ENCODE results near the gene CUX1. TPM values are rescaled to one million over a fixed set of nuclear protein-coding genes. Genes with fewer than 3 reads are reported as not detected.
A peak's percentile ranks its signal among the peaks of the same experiment; 100 is the strongest.

Gene CUX1
- total and polyA plus RNA-seq, 2 of the 13 experiments (the other 11 are each of a cell fraction or from before 2014, with no cell fraction given), result 13.7 to 14.9 TPM

GRCh38 chr7:101882595-101883564 lies 65.5 kb downstream of the CUX1 start (continued):
- TF ChIP-seq ARID3A (IDR thresholded peaks at IDR 0.05; ENCODE audit: low read depth, low read length), result peak; percentile 92
- TF ChIP-seq ZMYM3 (CRISPR knock-in tag; IDR thresholded peaks at IDR 0.05), result peak; percentile 21; the same call in 1 of the 2 replicates
- TF ChIP-seq ZBTB43 (CRISPR knock-in tag; conservative IDR thresholded peaks at IDR 0.05), result 0 out of 2 replicates have a peak, but pooled peaks have one; percentile 15
- TF ChIP-seq TFAP4 (IDR thresholded peaks at IDR 0.05; ENCODE audit: borderline replicate concordance, low read depth), result peak; percentile 36; the same call in 1 of the 2 replicates
- TF ChIP-seq GABPB1 (CRISPR knock-in tag; IDR thresholded peaks at IDR 0.05), result peak; percentile 17; the same call in 1 of the 2 replicates
- TF ChIP-seq LCORL (IDR thresholded peaks at IDR 0.05), result peak; percentile 38; the same call in 1 of the 2 replicates
- peak; percentile 86 for TF ChIP-seq LCORL (CRISPR knock-in tag; IDR thresholded peaks at IDR 0.05)
- TF ChIP-seq PCBP1 (IDR thresholded peaks at IDR 0.05; ENCODE audit: borderline replicate concordance, low read depth, low read length), result no peak
- 0 out of 2 replicates have a peak, but pooled peaks have one; percentile 34 for TF ChIP-seq ZBTB26 (CRISPR knock-in tag; IDR thresholded peaks at IDR 0.05; ENCODE audit: borderline replicate concordance)
- 0 out of 2 replicates have a peak, but pooled peaks have one; percentile 3 for TF ChIP-seq FOXO1 (CRISPR knock-in tag; IDR thresholded peaks at IDR 0.05)
- no peak for TF ChIP-seq ZNF10 (CRISPR knock-in tag; IDR thresholded peaks at IDR 0.05; ENCODE audit: borderline replicate concordance, low read depth)
- peak; percentile 61; the same call in 1 of the 2 replicates for TF ChIP-seq ZBTB3 (CRISPR knock-in tag; IDR thresholded peaks at IDR 0.05; ENCODE audit: borderline replicate concordance, low read depth)
- TF ChIP-seq ZNF761 (CRISPR knock-in tag; conservative IDR thresholded peaks at IDR 0.05), result peak; percentile 62; the same call in 1 of the 2 replicates
- peak; percentile 22; the same call in 1 of the 2 replicates for TF ChIP-seq FOXJ3 (CRISPR knock-in tag; IDR thresholded peaks at IDR 0.05; ENCODE audit: borderline replicate concordance)
- TF ChIP-seq TOE1 (CRISPR knock-in tag; IDR thresholded peaks at IDR 0.05), result no peak
- peak; percentile 98 for TF ChIP-seq SIX4 (CRISPR knock-in tag; IDR thresholded peaks at IDR 0.05)
- 0 out of 2 replicates have a peak, but pooled peaks have one; percentile 16 for TF ChIP-seq SNAPC2 (CRISPR knock-in tag; IDR thresholded peaks at IDR 0.05)
- TF ChIP-seq MED13 (CRISPR knock-in tag; IDR thresholded peaks at IDR 0.05), result no peak
- TF ChIP-seq NCOR1 (IDR thresholded peaks at IDR 0.05; ENCODE audit: borderline replicate concordance, low read length), result peak; percentile 86
- peak; percentile 94 for TF ChIP-seq ZBTB21 (CRISPR knock-in tag; IDR thresholded peaks at IDR 0.05)
- peak; percentile 50 for TF ChIP-seq MAFF (IDR thresholded peaks at IDR 0.05; ENCODE audit: low read depth, low read length)
- peak; percentile 70; the same call in 1 of the 2 replicates for TF ChIP-seq ZNF816 (CRISPR knock-in tag; IDR thresholded peaks at IDR 0.05; ENCODE audit: borderline replicate concordance)
